GM12872 (cell line): ENCODE results near the gene GOLIM4.

ENCODE experiments used
- CTCF ChIP-seq: IDR thresholded peaks from 3 replicates; pipeline ENCODE4 v1.5.1; 2011; ENCODE audit warnings: low read depth, mild to moderate bottlenecking, low read length, moderate library complexity; ENCODE audit not compliant: insufficient read depth

Gene GOLIM4

DNA sequence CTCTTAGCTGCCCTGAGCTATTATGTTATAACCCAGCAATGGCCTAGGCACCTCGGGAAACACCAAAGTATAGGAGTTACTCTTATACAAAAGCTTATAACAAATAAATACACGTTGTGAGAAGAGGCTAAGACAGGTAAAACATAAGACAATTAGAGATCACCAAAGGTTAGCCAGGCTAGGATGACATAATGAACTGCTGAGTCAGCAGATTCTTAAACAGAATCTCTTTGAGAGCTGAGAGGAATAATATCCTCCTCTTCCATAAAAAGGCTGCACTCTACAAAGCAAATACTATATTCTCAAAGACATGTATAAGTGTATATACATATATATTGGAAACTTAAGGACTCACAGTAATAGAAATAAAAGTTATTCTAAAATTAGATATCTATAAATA is 37.2 kb downstream of the GOLIM4 start:
- TF ChIP-seq CTCF = no peak

GRCh38 chr3:168054447-168054846 is 41.3 kb downstream of the GOLIM4 start:
- TF ChIP-seq CTCF = no peak

DNA sequence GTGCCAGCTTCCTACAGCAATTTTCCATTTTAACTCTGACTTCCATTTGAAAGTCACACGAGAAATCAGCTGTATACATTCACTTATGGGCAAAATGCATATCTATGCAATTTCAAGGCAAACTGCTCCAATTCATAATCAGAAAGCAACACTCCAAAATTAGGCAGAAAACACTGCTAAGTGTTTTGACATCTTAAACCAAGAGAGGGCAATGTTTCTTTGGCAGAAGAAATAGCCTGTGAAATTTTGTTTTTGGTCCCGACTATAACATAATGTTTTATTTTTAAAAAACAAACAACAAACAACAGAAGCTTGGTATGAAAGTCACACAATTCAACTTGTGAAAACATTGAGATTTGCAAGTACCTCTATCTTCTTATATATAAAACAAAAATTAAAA is 42.6 kb downstream of the GOLIM4 start:
- peak; percentile 30; the same call in 1 of the 3 replicates for TF ChIP-seq CTCF

DNA sequence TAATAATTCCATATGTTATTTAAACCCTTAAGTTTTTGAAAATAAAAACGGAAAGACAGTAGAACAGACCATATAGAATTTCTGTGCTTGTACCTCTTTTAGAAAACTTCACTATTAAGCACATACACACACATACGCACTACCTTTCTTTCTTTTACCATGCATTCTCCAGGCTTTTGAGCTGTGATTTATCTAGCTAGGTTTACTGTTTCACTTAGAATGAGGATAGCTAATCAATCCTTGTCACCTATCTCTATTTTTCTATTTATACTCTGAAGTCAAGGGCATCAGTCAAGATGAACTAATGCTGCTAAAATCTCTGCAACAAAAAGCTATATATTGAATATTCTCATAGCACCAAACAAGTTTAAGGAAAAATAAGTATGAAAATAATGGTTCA is 43.2 kb downstream of the GOLIM4 start:
- no peak for TF ChIP-seq CTCF

DNA sequence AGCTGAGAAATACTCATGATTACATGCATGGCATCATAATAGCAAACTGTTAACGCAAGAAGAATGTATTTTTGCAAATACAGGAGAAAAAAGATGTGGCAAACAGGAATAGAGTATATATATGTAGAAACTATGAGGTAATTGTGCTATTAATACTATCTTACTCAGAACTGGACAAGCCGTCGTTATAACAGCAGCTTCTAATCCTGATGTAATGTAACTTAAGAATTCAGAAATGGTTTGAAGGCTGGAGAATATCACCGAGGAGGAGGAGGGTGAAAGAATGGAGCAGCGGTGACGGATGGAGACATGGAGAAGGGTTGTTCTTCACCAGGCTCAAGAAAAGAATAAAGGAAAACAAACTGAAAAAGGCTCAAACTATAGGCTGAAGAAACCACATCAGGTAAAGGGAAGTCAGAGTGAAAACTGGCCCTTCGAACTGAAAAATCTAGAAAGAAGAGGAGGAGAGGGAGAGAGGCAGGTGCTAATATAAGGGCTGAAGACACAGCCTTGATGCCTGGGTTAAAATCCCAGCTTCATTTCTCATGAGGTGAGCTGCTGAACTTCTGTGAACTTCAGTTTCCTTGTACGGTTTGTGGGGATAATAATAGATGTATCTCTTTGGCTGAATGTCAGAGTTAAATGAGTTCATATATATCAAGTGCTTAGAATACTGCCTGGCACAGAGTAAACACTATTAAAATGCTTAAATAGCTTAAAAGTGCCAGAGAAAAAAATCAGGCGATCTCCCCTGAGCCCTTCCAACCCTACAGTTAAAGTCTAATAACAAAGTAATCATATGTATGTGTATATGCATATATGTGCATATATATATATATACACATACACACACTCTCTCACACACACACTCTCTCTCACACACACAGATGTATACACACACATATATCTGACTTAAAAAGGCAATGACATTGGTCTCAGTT is 43.9 kb downstream of the GOLIM4 start:
- no peak for TF ChIP-seq CTCF

GRCh38 chr3:168051070-168051469 is 44.7 kb downstream of the GOLIM4 start:
- TF ChIP-seq CTCF = no peak

GRCh38 chr3:168049367-168049974 is 46.3 kb downstream of the GOLIM4 start:
- no peak for TF ChIP-seq CTCF
